ENCODE results near the gene TEX30.
"Not testable (repeated sequence)": the region's sequence is repeated elsewhere in the genome, so short reads cannot be mapped to it uniquely, and the experiment has no call there.

Gene TEX30

GRCh38 chr13:102773441-102774213 is at the start of gene TEX30:
TSS of gene TEX30 (minus strand) at chr13:102773786. CDS start at chr13:102770026, 3,760 bp downstream.
- peak; percentile 83 for DNase-seq

- no peak for DNase-seq
Observed at GRCh38 chr13:102817907-102818306, 44.3 kb upstream of the TEX30 start.

- DNase-seq, result no peak
Observed at GRCh38 chr13:102817241-102817640, 43.7 kb upstream of the TEX30 start.

- no peak for DNase-seq
Observed at GRCh38 chr13:102816708-102817107, 43.1 kb upstream of the TEX30 start.

GRCh38 chr13:102815788-102816187 is 42.2 kb upstream of the TEX30 start:
- DNase-seq, result no peak

GRCh38 chr13:102814793-102815192 is 41.2 kb upstream of the TEX30 start:
- no peak for DNase-seq

GRCh38 chr13:102814025-102814607 is 40.5 kb upstream of the TEX30 start:
- no peak for DNase-seq

GRCh38 chr13:102812611-102813287 is 39.2 kb upstream of the TEX30 start:
- DNase-seq, result no peak

- DNase-seq, result no peak
Observed at GRCh38 chr13:102807699-102808098, 34.1 kb upstream of the TEX30 start.

GRCh38 chr13:102805680-102806079 is 32.1 kb upstream of the TEX30 start:
- no peak for DNase-seq

- DNase-seq, result peak; percentile 79
Observed at GRCh38 chr13:102800145-102801041, 26.8 kb upstream of the TEX30 start.

- no peak for DNase-seq
Observed at GRCh38 chr13:102799426-102800144, 26.0 kb upstream of the TEX30 start.

- peak; percentile 64 for DNase-seq
Observed at GRCh38 chr13:102798581-102799425, 25.2 kb upstream of the TEX30 start, which contains the start of the genes BIVM and POGLUT2. TSS of gene BIVM (plus strand) at chr13:102799119. CDS start at chr13:102807268, 8,149 bp downstream. TSS of gene POGLUT2 (minus strand) at chr13:102798976. CDS start at chr13:102798670, 306 bp downstream.

GRCh38 chr13:102793611-102794355 is 20.2 kb upstream of the TEX30 start:
- no peak for DNase-seq

GRCh38 chr13:102792396-102792795 is 18.8 kb upstream of the TEX30 start:
- DNase-seq, result no peak

- DNase-seq, result no peak
Observed at GRCh38 chr13:102788683-102789082, 15.1 kb upstream of the TEX30 start.

GRCh38 chr13:102784483-102784882 is 10.9 kb upstream of the TEX30 start:
- DNase-seq, result no peak

GRCh38 chr13:102781591-102781990 is 8.0 kb upstream of the TEX30 start:
- no peak for DNase-seq

- not testable (repeated sequence) for DNase-seq
Observed at GRCh38 chr13:102780656-102781055, 7.1 kb upstream of the TEX30 start.

Measured in CD4-positive, alpha-beta T cell treated with Interleukin-4 for 4 hours (primary cell).